ENCODE data around the gene CASKIN1.
A peak's percentile ranks its signal among the peaks of the same experiment; 100 is the strongest.

CASKIN1 gene

DNA sequence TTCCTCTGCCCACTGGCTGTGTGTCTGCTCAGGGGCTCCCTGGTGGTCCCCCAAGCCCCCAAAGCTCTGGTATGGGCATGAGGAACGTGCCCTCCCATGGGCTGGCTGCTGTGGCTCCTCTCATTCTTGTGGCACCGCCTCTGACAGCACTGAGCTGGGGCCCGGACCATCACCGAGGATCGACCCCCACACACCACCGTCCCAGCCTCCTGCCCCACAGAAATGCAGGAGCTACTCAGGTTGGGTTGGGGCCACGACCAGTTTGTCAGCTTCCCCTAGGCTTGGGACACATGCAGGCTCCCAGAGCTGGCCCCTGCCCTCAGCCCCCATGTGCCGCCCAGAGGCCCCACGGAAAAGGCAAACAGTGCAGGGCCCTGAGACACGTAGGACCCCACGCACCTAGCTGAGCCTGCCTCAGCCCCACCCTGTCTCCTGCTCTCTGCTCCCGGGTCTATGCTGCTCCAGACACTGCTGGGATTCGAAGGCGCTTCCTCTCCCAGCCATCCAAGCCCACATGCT lies 3.3 kb upstream of the CASKIN1 start:
- H3K27ac ChIP-seq = no peak overlapping the region
- TF ChIP-seq, protein P1, sequence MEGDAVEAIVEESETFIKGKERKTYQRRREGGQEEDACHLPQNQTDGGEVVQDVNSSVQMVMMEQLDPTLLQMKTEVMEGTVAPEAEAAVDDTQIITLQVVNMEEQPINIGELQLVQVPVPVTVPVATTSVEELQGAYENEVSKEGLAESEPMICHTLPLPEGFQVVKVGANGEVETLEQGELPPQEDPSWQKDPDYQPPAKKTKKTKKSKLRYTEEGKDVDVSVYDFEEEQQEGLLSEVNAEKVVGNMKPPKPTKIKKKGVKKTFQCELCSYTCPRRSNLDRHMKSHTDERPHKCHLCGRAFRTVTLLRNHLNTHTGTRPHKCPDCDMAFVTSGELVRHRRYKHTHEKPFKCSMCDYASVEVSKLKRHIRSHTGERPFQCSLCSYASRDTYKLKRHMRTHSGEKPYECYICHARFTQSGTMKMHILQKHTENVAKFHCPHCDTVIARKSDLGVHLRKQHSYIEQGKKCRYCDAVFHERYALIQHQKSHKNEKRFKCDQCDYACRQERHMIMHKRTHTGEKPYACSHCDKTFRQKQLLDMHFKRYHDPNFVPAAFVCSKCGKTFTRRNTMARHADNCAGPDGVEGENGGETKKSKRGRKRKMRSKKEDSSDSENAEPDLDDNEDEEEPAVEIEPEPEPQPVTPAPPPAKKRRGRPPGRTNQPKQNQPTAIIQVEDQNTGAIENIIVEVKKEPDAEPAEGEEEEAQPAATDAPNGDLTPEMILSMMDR (IDR thresholded peaks at IDR 0.05) = no peak
- no peak for TF ChIP-seq ZFX (IDR thresholded peaks at IDR 0.05; ENCODE audit: borderline replicate concordance)

DNA sequence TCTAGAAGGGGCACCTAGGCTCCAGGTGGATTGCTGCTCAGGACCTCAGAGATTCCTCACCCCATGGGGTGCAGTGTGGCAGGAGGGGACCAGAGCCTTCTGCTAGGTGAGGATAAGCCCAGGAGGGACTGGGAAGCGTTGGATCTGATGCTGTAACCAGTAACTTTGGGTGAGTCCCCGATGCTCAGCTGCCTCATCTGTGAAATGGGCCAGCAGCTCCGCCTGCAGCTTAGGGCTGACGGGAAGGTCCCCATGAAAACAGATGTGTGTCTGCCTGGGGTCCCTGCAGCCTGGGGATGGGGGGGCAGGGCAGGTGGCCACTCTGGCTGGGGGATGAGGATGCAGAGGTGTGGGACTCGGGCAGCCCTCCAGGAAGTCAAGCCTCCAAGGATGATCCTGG lies 2.7 kb upstream of the CASKIN1 start:
- H3K27ac ChIP-seq = no peak overlapping the region
- TF ChIP-seq, protein P1 (IDR thresholded peaks at IDR 0.05) = no peak
- TF ChIP-seq ZFX (IDR thresholded peaks at IDR 0.05; ENCODE audit: borderline replicate concordance) = no peak

DNA sequence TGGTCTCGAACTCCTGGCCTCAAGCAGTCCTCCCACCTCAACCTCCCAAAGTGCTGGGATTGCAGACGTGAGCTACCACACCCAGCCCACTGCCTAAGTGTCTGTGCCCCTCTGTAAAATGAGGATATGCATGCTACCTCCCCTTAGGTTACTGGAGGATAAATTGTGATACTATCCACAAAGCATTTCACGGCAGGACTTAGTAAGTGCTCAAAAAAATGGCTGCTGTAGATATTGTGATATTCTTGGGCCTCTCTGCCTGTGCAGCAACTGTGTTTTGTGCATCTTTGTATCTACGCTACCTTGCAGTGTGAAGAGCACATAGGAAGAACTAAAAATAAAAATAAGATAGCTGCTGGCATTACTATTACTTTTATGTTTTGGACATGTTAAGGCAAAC lies 1.9 kb upstream of the CASKIN1 start:
- TF ChIP-seq, protein P1 (IDR thresholded peaks at IDR 0.05) = no peak
- TF ChIP-seq ZFX (IDR thresholded peaks at IDR 0.05; ENCODE audit: borderline replicate concordance) = no peak
- H3K27ac ChIP-seq = 0 out of 2 replicates have a peak overlapping the region, but pooled peaks have one; percentile 17

DNA sequence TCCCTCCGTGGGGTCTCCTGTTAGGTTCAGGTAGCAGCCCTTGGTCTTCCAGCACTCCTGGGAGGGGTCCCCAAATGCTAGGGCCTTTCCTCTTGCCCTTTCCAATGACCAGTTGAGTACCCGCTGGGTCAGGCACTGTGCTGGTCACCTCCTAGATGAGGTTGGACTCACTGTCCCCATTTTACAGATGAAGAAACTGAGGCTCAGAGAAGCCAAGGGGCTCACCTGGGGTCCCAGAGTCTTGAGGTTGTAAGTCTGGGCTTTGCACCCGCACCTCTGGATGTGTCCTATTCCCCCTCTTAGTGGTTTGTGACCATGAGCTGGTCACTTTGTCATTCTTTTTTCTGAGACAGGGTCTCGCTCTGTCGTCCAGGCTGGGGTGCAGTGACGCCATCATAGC lies 1.4 kb upstream of the CASKIN1 start:
- TF ChIP-seq, protein P1 (IDR thresholded peaks at IDR 0.05) = no peak
- no peak for TF ChIP-seq ZFX (IDR thresholded peaks at IDR 0.05; ENCODE audit: borderline replicate concordance)
- no peak overlapping the region for H3K27ac ChIP-seq

DNA sequence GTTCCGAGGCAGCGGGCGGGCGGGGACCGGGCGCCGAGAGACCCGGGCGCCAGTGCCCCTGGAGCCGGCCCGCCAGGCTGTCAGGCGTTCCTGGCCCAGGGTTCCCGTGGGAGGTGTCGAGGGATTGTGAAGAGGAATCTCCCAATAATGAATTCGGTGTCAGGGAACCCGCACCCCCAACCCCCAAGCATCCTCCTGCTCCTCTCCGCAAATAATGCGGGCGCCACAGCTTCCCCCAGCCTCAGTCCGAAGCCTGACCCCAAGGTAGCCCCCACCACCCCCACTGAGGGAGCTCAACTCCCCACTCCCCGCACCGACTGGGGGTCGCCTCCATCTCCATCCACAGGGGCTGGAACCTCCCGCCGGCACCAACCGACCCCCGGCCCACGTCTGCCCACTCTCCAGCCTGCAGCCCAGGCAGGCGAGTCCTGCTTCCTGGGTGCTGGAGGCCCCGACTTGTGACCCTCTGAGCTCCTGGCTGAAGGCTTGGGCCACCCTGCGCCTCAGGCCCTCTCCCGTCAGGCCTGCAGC lies 641 bp upstream of the CASKIN1 start:
- TF ChIP-seq, protein P1 (IDR thresholded peaks at IDR 0.05) = no peak
- TF ChIP-seq ZFX (IDR thresholded peaks at IDR 0.05; ENCODE audit: borderline replicate concordance) = no peak
- no peak overlapping the region for H3K27ac ChIP-seq

DNA sequence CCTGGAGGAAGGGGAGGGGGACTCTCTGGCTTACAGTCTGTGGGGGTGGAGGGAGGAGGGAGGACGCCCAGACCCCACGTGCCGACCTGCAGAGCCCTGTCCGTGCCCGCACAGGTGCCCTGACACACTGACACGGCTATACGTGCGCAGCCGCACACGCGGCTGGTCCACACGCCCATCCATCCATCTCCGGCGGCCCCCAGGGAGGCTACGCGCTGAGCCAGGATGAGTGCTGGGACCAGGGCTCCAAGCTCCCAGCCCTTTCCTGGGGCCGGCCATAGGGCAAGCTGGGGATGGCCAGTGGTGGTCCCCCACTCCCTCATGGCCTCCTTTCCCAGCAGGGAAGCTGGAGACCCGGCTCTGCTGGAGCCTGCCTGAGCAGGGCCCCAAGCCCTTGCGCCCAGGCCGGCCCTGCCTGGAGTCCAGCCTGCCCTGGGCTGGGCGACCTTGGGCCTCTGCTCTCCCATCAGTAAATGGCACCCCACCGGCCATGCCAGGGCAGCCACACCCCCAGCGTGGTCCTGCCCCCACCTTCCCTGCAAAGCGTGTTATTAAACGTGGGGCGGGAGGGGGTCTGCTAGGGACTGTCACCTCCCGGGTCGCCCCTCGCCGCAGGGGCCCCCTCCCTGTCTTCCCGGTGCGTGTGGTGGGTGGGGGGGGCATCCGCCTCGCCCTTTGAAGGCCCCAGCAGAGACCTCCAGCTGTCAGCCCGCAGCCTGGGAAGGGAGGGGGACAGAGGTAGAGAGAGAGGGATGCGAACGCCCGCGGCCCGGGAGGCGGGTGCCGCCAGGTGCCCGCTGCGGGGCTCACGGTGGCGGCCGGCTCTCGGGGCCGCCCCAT lies 863 bp downstream of the CASKIN1 start:
- TF ChIP-seq, protein P1 (IDR thresholded peaks at IDR 0.05) = no peak
- no peak for TF ChIP-seq ZFX (IDR thresholded peaks at IDR 0.05; ENCODE audit: borderline replicate concordance)
- peak overlapping the region; percentile 50 for H3K27ac ChIP-seq

DNA sequence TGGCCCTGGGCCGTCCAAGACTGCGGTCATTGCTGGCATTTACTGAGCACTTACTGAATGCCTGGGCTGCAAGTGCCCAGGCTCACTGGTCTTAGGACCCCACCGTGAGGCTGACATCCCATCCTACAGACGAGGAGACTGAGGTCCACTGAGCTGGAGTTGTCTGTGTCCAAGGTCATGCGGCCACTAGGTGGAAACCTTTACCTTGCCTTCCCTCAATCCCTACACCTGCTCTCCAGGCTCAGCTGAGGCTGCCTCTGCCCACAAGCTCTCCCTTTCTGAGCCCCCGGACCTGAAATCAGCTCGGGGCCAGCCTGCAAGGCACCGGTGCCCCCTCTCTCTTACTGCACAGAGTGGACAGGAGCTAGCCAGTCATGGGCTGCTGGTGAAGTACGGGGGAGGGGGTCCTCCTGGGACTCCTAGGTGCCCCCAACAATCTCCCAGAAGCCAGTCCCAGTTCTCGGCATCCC lies 1.5 kb downstream of the CASKIN1 start:
- TF ChIP-seq ZFX (IDR thresholded peaks at IDR 0.05; ENCODE audit: borderline replicate concordance) = no peak
- TF ChIP-seq, protein P1 (IDR thresholded peaks at IDR 0.05) = peak; percentile 70
- peak overlapping the region; percentile 50 for H3K27ac ChIP-seq
